ENCODE data around the gene CD55. TPM values are rescaled to one million over a fixed set of nuclear protein-coding genes. Genes with fewer than 3 reads are reported as not detected.

CD55 gene
- total RNA-seq, 1 experiment from 2014 or later, result 17.3 TPM

DNA sequence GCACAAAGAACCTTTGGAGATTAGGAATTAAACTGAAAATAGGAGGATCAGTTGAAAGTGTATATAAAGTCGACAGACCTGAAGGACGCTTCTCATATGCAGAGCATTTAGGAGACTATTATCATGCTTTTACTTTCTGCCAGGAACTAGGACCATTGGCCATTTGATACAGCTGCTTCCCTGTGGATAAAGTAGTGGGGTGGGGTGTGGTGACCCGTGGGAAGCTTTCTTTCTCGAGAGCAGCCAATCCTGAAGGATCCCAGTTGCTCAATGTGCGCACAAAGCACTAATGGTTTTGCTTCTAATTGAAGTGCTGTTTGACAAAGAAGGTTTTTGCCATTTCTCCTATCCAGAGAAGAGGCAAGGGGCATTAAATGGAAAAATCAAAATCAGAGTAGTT lies 14.9 kb upstream of the CD55 start:
- no peak overlapping the region for H3K27ac ChIP-seq (ENCODE audit: insufficient read length, low read depth, low read length)
- peaks cover 13 to 14% of the 10 kb centered on the region in 2 experiments for H3K9me3 Mint-ChIP-seq
- TF ChIP-seq CTCF (conservative IDR thresholded peaks at IDR 0.05), result no peak

More for the DNA sequence above, 14.9 kb upstream of the CD55 start:
- Mint-ChIP-seq H3K36me3 (ENCODE audit: insufficient read depth in 1 of 3, low read depth in 3 of 3) (peaks cover 4 to 15% (median 12%) of the 10 kb centered on the region in 3 experiments; a peak in 6 of 7 replicates), H3K27me3 (ENCODE audit: low read depth) (0 out of 2 replicates have a peak, but pooled peaks cover 2% of the 10 kb centered on the region), H3K4me3 (peak overlapping the region in 1 of 2 experiments; percentile 16; a peak in 1 of 5 replicates), H3K27ac (peak overlapping the region in 2 of 3 experiments; percentile 81 to 88; a peak in 5 of 7 replicates), H3K4me1 (peaks cover 33 to 42% of the 10 kb centered on the region in 2 experiments)
- Histone ChIP-seq H3K79me2 (ENCODE audit: insufficient read depth, low read length) (no peaks in the 10 kb centered on the region), H2BK15ac (ENCODE audit: low read depth, low read length) (no peak overlapping the region), H2BK20ac (ENCODE audit: low read depth, low read length, poor library complexity, severe bottlenecking) (no peak overlapping the region), H3K4me1 (ENCODE audit: insufficient read depth, low read length) (no peaks in the 10 kb centered on the region; the same call in 1 of the 2 replicates), H3K9me3 (ENCODE audit: control insufficient read depth, low read depth, low read length) (no peaks in the 10 kb centered on the region), H2AFZ (ENCODE audit: low read length) (no peak overlapping the region), H2BK5ac (ENCODE audit: insufficient read length, low read length) (no peak overlapping the region), H3K14ac (ENCODE audit: insufficient read depth, low read length) (no peak overlapping the region), H4K5ac (ENCODE audit: insufficient read length, low read depth, low read length) (no peak overlapping the region), H3K56ac (ENCODE audit: insufficient read length, low read depth, low read length) (no peak overlapping the region), H3K18ac (ENCODE audit: insufficient read length, low read depth, low read length) (no peak overlapping the region), H4K20me1 (ENCODE audit: control insufficient read depth, insufficient read depth, insufficient read length) (no peaks in the 10 kb centered on the region), H2BK12ac (ENCODE audit: insufficient read length, low read depth, low read length) (no peak overlapping the region), H3K4ac (ENCODE audit: low read depth, low read length) (no peak overlapping the region), H3K4me2 (ENCODE audit: insufficient read depth, insufficient read length, low read length) (no peak overlapping the region), H3K23ac (ENCODE audit: insufficient read length, low read depth, low read length) (no peak overlapping the region), H3K23me2 (ENCODE audit: insufficient read length, low read depth, low read length, poor library complexity, severe bottlenecking) (no peaks in the 10 kb centered on the region), H3T11ph (ENCODE audit: low read length) (no peak overlapping the region), H2AK5ac (ENCODE audit: insufficient read length, low read length) (no peak overlapping the region), H4K8ac (replicated peaks; ENCODE audit: insufficient read length, low read depth, low read length) (no peak overlapping the region), H3K79me1 (ENCODE audit: insufficient read depth, low read depth, low read length, poor library complexity, severe bottlenecking) (no peaks in the 10 kb centered on the region), H4K91ac (ENCODE audit: insufficient read length, low read depth, low read length) (no peak overlapping the region), H2BK120ac (ENCODE audit: low read depth, low read length, poor library complexity, severe bottlenecking) (no peak overlapping the region), H3K27me3 (ENCODE audit: insufficient read depth, low read length) (no peaks in the 10 kb centered on the region), H3K9ac (ENCODE audit: extremely low read depth, insufficient read length, low read length) (no peak overlapping the region)
- peak; percentile 28 for DNase-seq
- no CpG with 5 or more reads among the region's 5 CpGs for WGBS (ENCODE audit: extremely low coverage, insufficient read length, low lambda C conversion rate)
